COLO668 (cell line): ENCODE results near the gene RNH1.
"Not testable (repeated sequence)": the region's sequence is repeated elsewhere in the genome, so short reads cannot be mapped to it uniquely, and the experiment has no call there.

Experiments used
- DNase-seq: peaks from one replicate; lab custom pipeline; 2025; ENCODE audit not compliant: unreplicated experiment; lab: John Stamatoyannopoulos, UW

The RNH1 gene

GRCh38 chr11:477052-477715 is 29.9 kb downstream of the RNH1 start:
- no peak for DNase-seq

GRCh38 chr11:476416-476815 is 30.6 kb downstream of the RNH1 start:
- DNase-seq: no peak

GRCh38 chr11:475941-476340 is 31.1 kb downstream of the RNH1 start:
- no peak for DNase-seq

- no peak for DNase-seq
Observed at GRCh38 chr11:474914-475506, 32.0 kb downstream of the RNH1 start.

GRCh38 chr11:473962-474785 is 32.9 kb downstream of the RNH1 start:
- no peak for DNase-seq

GRCh38 chr11:473415-473814 is 33.6 kb downstream of the RNH1 start:
- DNase-seq: no peak

GRCh38 chr11:472816-473215 is 34.2 kb downstream of the RNH1 start:
- no peak for DNase-seq

GRCh38 chr11:472272-472671 is 34.8 kb downstream of the RNH1 start:
- no peak for DNase-seq

GRCh38 chr11:471468-472145 is 35.4 kb downstream of the RNH1 start:
- DNase-seq: no peak

GRCh38 chr11:469684-470560 is 37.1 kb downstream of the RNH1 start:
- peak; percentile 19 for DNase-seq

- DNase-seq: not testable (repeated sequence)
Observed at GRCh38 chr11:469026-469683, 37.9 kb downstream of the RNH1 start.

- DNase-seq: no peak
Observed at GRCh38 chr11:468493-468892, 38.5 kb downstream of the RNH1 start.

- DNase-seq: no peak
Observed at GRCh38 chr11:468036-468435, 39.0 kb downstream of the RNH1 start.

GRCh38 chr11:465896-466530 is 41.0 kb downstream of the RNH1 start:
- no peak for DNase-seq

GRCh38 chr11:464316-464715 is 42.7 kb downstream of the RNH1 start:
- DNase-seq: no peak

GRCh38 chr11:462107-462890 is 44.7 kb downstream of the RNH1 start:
- no peak for DNase-seq

- DNase-seq: no peak
Observed at GRCh38 chr11:461626-462025, 45.4 kb downstream of the RNH1 start.

GRCh38 chr11:460331-461199 is 46.5 kb downstream of the RNH1 start:
- no peak for DNase-seq
